Activated T-helper 1 cell treated with anti-CD3 and anti-CD28 coated beads, Interleukin-2, amount 50 U/mL, for 16 hours (primary cell): ENCODE results near the gene DAZAP2.
"Not testable (repeated sequence)": the region's sequence is repeated elsewhere in the genome, so short reads cannot be mapped to it uniquely, and the experiment has no call there.

Experiments used
- DNase-seq, 2 donors: peaks; one replicate each; pipeline ENCODE4 v3.0.0-alpha.2; 2020; ENCODE audit warnings: low read depth in 1 of 2, low spot score in 1 of 2

Gene DAZAP2

DNA sequence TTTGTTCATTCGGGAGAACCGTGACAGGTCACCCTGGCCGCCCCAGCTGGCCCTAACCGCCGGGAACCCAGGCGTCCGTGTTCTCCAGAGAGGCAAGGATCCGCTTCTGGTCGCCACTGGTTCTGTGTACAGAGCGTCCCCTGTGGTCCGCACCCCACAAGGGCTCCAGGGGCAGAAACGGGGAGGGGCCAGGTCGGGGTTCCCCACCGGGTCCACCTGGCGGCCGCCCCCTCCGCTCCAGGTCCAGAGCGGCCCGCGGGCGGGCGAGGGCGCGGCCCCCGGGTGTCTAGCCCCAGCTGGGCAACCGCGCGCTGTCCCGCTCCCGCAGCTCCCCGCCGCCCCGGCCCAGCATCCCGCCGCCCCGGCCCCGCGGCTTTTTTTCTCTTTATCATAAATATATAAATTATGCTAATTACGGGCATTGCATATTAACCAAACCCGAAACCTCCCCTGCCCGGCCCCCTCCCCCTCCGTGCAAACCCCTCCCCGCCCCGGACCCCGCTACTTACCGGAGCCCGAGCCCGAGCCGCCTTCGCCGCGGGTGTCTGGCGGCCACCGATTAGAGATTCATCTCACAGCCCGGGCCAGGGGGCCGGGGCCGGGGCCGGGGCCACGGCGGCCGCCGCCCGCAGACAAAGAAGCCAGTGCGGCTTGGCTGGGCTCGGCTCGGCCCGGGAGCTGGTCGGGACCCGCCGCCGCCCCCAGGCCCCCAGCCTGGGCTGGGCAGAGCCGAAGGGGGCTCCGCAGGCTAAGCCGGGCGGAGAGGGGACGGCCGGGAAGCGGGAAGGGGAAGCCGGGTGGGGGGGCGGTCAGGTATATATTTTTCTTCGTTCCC is 21.3 kb upstream of the DAZAP2 start:
- DNase-seq, result peak; percentile 32 to 37

DNA sequence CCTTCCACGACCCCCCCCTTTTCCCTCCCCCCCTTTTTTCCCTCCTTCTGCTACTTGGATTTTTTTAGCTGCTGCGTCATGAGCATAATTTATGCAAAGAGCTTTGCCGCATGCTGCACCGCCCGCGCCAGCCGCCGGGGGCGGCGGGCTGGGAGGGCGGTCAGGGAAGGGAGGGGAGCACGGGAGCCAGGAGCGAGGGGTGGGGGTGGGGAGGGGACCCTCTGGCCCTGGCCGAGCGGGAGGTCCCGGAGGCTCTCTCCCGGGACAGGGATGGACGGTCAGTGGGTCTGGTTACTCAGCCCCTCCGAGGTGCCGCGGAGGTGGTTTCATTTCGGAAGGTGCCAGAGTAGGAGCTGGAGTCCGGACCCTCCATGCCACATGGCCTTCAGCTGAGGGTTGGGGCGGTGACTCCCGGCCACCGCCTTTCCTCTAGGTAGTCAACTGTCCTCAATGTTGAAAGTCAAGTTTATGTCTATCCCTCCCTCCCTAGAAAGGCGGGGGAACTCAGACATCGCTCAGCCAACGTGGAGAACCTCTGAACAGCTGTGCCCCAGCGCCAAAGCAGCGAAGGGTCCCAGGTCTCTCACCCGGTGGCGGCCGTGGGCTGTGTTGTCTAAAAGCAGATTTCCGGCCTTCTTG is 20.5 kb upstream of the DAZAP2 start, which contains the start of gene POU6F1:
POU6F1 (minus strand) TSS at position 95 of the 639 bp plus-strand sequence. CDS start 11,226 bp downstream, outside the sequence.
- peak; percentile 45 to 54 for DNase-seq

- DNase-seq, result no peak
Measured at GRCh38 chr12:51218607-51219161, 19.9 kb upstream of the DAZAP2 start.

- no peak for DNase-seq
Measured at GRCh38 chr12:51219322-51219721, 19.3 kb upstream of the DAZAP2 start.

GRCh38 chr12:51219857-51220256 is 18.8 kb upstream of the DAZAP2 start:
- DNase-seq, result not testable (repeated sequence)

DNA sequence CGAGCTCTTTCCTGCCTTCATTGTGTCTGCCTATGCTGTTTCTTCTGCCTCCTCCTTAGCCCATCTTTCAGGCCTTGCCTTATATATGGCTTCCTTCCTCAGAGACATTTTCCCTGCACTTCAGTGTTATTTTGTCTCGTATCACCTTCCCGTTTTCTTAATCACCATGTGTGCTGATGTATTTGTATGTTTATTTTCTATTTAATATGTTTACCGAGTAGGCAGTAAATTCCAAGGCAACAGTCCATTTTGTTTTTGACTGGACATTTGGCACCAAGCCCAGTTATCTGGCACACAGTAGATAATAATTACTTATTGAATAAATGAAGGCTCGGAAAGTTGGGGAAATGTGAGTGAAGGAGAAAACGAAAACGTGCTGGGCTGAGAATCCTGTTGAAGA is 16.2 kb upstream of the DAZAP2 start:
- DNase-seq, result no peak

GRCh38 chr12:51224625-51225024 is 14.0 kb upstream of the DAZAP2 start:
- DNase-seq, result no peak

GRCh38 chr12:51225234-51225633 is 13.4 kb upstream of the DAZAP2 start:
- no peak for DNase-seq

DNA sequence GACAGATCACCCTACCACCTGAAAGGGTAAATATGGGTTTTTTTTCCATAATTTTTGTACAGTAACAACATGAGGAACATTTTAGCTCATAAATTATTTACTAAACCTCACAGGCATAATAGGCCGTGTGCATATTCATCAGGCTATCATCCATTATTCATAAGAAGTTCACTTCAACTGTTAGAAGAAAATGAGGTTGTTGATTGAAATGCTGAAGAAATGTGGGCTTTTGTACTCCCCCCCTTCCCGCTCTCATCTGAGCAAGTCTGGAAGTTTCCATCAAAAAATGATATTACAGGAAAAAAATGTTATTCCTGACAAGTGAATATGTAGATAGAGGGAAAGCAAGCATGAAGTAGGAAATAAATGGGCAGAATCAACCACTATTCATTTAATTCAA is 12.9 kb upstream of the DAZAP2 start:
- DNase-seq, result no peak

- DNase-seq, result not testable (repeated sequence)
Measured at GRCh38 chr12:51227112-51227511, 11.5 kb upstream of the DAZAP2 start.

GRCh38 chr12:51227962-51228361 is 10.7 kb upstream of the DAZAP2 start:
- no peak for DNase-seq

GRCh38 chr12:51229116-51229809 is 9.4 kb upstream of the DAZAP2 start:
- DNase-seq, result no peak

DNA sequence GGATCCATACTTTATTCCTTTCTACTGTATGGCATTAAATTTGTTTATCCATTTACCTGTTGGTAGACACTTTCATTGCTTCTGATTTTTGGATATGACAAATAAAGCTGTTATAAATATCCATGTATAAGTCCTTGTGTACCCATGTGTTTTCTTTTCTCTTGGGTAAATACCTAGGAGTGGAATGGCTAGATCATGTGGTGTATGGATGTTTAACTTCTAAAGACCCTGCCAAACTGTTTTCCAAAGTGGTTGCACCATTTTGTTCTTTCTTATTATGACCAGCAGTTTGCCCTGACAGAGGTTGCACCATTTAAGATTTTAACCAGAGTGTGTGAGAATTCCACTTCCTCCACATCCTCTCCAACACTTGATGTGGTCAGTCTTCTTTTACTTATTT is 6.0 kb upstream of the DAZAP2 start:
- no peak for DNase-seq

GRCh38 chr12:51234530-51234929 is 4.1 kb upstream of the DAZAP2 start:
- no peak for DNase-seq

DNA sequence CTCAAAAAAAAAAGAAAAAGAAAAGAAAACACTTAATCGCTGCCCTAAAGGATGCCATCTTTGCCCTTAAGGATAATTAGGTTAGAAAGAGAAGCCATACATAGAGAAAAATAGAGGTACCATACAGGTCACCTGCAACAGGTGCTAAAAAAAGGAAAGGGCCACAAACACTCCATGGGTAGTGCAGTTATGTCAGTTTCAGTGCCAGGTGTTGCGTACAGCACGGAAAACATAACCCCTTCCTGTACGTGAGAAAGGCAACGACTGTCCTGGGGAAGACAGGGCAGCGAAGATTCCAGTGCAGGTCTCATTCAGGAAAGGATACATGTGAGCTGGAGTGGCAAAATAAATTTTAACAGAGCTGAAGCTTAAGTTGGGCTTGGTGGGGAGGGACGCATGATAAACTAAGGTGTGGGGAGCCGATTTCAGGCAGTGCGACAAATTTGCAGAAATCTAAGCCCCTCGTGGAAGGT is 553 bp upstream of the DAZAP2 start:
- DNase-seq, result no peak

GRCh38 chr12:51240971-51241370 is 2.3 kb downstream of the DAZAP2 start:
- no peak for DNase-seq

- no peak for DNase-seq
Measured at GRCh38 chr12:51242120-51242519, 3.5 kb downstream of the DAZAP2 start.

DNA sequence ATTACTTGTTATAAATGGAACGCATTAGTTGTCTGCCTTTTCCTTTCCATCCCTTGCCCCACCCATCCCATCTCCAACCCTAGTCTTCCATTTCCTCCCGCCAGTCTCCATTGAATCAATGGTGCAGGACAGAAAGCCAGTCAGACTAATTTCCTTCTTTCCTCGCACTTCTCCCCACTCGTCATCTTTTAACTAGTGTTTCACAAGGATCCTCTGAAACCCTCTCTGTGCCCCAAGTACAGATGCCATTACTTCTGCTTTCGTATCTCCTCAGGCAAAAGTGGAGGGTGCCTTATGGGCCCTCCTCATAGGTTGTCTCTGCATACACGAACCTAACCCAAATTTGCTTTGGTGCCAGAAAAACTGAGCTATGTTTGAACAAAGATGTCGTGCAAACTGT is 4.2 kb downstream of the DAZAP2 start:
- DNase-seq, result no peak

- no peak for DNase-seq
Measured at GRCh38 chr12:51244269-51244668, 5.6 kb downstream of the DAZAP2 start.

- no peak for DNase-seq
Measured at GRCh38 chr12:51245476-51246253, 7.0 kb downstream of the DAZAP2 start.
